Omental fat pad (tissue), 4 donors: ENCODE measurements around the gene FAM3B. TPM values are rescaled to one million over a fixed set of nuclear protein-coding genes. Genes with fewer than 3 reads are reported as not detected.

Source experiments
- ATAC-seq: fragments of 150-250 bp; one replicate; pipeline ENCODE4 v1.9.1; 2016; ENCODE audit warnings: mild to moderate bottlenecking, moderate library complexity; ENCODE audit not compliant: low FRiP score
- DNase-seq: peaks from one replicate; pipeline ENCODE4 v3.0.0-alpha.2; 2019; ENCODE audit warnings: low spot score
- CTCF ChIP-seq, 3 donors: fragments of 450-650 bp; IDR thresholded peaks; one replicate each; pipeline ENCODE4 v1.5.1; 2016 to 2017; ENCODE audit warnings: antibody characterized with exemption in 3 of 3, mild to moderate bottlenecking in 3 of 3, moderate library complexity in 2 of 3
- total RNA-seq, 4 donors: library from RNA; depleted of rRNA; stranded (reverse); fragments of >200 nt; gene quantifications; one replicate each; pipeline ENCODE4 v1.1.0, GENCODE V29; 2016

The FAM3B gene
- total RNA-seq, 4 donors from 2014 or later = 0.72 to 1.8 (median 1.2) TPM; not detected in 1

- TF ChIP-seq CTCF (IDR thresholded peaks at IDR 0.05) = no peak
- ATAC-seq (no peak), DNase-seq (no peak)
Observed at GRCh38 chr21:41326414-41327080, 9.9 kb downstream of the FAM3B start.

GRCh38 chr21:41327753-41328152 is 11.2 kb downstream of the FAM3B start:
- ATAC-seq (no peak), DNase-seq (no peak)
- TF ChIP-seq CTCF (IDR thresholded peaks at IDR 0.05) = no peak

- DNase-seq = no peak
- no peak for ATAC-seq
Observed at GRCh38 chr21:41328660-41329607, 12.3 kb downstream of the FAM3B start.

GRCh38 chr21:41333752-41334151 is 17.2 kb downstream of the FAM3B start:
- ATAC-seq (no peak), DNase-seq (no peak)
- TF ChIP-seq CTCF (IDR thresholded peaks at IDR 0.05) = no peak

More at GRCh38 chr21:41328660-41329607, 12.3 kb downstream of the FAM3B start:
- no peak for TF ChIP-seq CTCF (IDR thresholded peaks at IDR 0.05)

- DNase-seq (no peak), ATAC-seq (no peak)
- TF ChIP-seq CTCF (IDR thresholded peaks at IDR 0.05) = no peak
Observed at GRCh38 chr21:41337515-41337914, 20.9 kb downstream of the FAM3B start.

GRCh38 chr21:41338455-41338854 is 21.9 kb downstream of the FAM3B start:
- ATAC-seq (no peak), DNase-seq (no peak)
- TF ChIP-seq CTCF (IDR thresholded peaks at IDR 0.05) = no peak
